Ishikawa (cell line): ENCODE data around the gene PTPRD.

Experiments
- CEBPB ChIP-seq: IDR thresholded peaks from 2 replicates; pipeline ENCODE4 v1.6.1; 2012
- CREB1 ChIP-seq: IDR thresholded peaks from 2 replicates; pipeline ENCODE4 v1.6.1; 2012; ENCODE audit warnings: low read depth
- EP300 ChIP-seq: IDR thresholded peaks from 2 replicates; pipeline ENCODE4 v1.6.1; 2012; ENCODE audit warnings: borderline replicate concordance
- FOXM1 ChIP-seq: IDR thresholded peaks from 2 replicates; pipeline ENCODE4 v1.6.1; 2012; ENCODE audit warnings: low read depth, borderline replicate concordance
- MAX ChIP-seq: IDR thresholded peaks from 2 replicates; pipeline ENCODE4 v1.6.1; 2012
- NFIC ChIP-seq: IDR thresholded peaks from 2 replicates; pipeline ENCODE4 v1.6.1; 2012
- RAD21 ChIP-seq: IDR thresholded peaks from 2 replicates; pipeline ENCODE4 v1.6.1; 2012; ENCODE audit warnings: low read depth
- YY1 ChIP-seq: IDR thresholded peaks from 2 replicates; pipeline ENCODE4 v1.6.1; 2012; ENCODE audit warnings: low read depth
- TF ChIP-seq, protein P1 (sequence below): IDR thresholded peaks from 2 replicates; pipeline ENCODE4 v1.6.1; 2012; ENCODE audit warnings: low read depth, mild to moderate bottlenecking
- TF ChIP-seq, protein P2 (sequence below): IDR thresholded peaks from 2 replicates; pipeline ENCODE4 v1.6.1; 2012

- TF ChIP-seq, protein P1, sequence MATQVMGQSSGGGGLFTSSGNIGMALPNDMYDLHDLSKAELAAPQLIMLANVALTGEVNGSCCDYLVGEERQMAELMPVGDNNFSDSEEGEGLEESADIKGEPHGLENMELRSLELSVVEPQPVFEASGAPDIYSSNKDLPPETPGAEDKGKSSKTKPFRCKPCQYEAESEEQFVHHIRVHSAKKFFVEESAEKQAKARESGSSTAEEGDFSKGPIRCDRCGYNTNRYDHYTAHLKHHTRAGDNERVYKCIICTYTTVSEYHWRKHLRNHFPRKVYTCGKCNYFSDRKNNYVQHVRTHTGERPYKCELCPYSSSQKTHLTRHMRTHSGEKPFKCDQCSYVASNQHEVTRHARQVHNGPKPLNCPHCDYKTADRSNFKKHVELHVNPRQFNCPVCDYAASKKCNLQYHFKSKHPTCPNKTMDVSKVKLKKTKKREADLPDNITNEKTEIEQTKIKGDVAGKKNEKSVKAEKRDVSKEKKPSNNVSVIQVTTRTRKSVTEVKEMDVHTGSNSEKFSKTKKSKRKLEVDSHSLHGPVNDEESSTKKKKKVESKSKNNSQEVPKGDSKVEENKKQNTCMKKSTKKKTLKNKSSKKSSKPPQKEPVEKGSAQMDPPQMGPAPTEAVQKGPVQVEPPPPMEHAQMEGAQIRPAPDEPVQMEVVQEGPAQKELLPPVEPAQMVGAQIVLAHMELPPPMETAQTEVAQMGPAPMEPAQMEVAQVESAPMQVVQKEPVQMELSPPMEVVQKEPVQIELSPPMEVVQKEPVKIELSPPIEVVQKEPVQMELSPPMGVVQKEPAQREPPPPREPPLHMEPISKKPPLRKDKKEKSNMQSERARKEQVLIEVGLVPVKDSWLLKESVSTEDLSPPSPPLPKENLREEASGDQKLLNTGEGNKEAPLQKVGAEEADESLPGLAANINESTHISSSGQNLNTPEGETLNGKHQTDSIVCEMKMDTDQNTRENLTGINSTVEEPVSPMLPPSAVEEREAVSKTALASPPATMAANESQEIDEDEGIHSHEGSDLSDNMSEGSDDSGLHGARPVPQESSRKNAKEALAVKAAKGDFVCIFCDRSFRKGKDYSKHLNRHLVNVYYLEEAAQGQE = no peak
- TF ChIP-seq EP300 (no peak), YY1 (no peak), CREB1 (no peak), CEBPB (no peak), MAX (no peak), FOXM1 (no peak), NFIC (no peak), RAD21 (no peak)
- TF ChIP-seq, protein P2, sequence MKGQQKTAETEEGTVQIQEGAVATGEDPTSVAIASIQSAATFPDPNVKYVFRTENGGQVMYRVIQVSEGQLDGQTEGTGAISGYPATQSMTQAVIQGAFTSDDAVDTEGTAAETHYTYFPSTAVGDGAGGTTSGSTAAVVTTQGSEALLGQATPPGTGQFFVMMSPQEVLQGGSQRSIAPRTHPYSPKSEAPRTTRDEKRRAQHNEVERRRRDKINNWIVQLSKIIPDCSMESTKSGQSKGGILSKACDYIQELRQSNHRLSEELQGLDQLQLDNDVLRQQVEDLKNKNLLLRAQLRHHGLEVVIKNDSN = no peak
These were observed 1952.4 kb downstream of the PTPRD start for GRCh38 chr9:8660383-8660782.
